KMS-11 (cell line): ENCODE results near the gene IDUA.

Experiments
- H2AFZ ChIP-seq: fragments of 200-600 bp; sonication (generic); 2 replicates; pipeline ENCODE4 v1.6.1; 2016; ENCODE audit warnings: antibody characterized with exemption, mixed run types, low read depth
- H3K27ac ChIP-seq: fragments of 200-600 bp; sonication (generic); 2 replicates; pipeline ENCODE4 v1.6.1; 2016; ENCODE audit warnings: mild to moderate bottlenecking, mixed run types
- H3K27me3 ChIP-seq: fragments of 200-600 bp; sonication (generic); 2 replicates; pipeline ENCODE4 v1.6.1; 2017; ENCODE audit warnings: mild to moderate bottlenecking, low read depth, mixed run types, moderate library complexity; ENCODE audit not compliant: insufficient read depth
- H3K36me3 ChIP-seq: fragments of 200-600 bp; sonication (generic); 2 replicates; pipeline ENCODE4 v1.6.1; 2017; ENCODE audit warnings: mild to moderate bottlenecking, mixed run types; ENCODE audit not compliant: insufficient read depth
- H3K4me1 ChIP-seq: fragments of 200-600 bp; sonication (generic); 2 replicates; pipeline ENCODE4 v1.6.1; 2016; ENCODE audit warnings: mild to moderate bottlenecking, low read depth, mixed run types; ENCODE audit not compliant: poor library complexity, severe bottlenecking
- H3K4me2 ChIP-seq: fragments of 200-600 bp; sonication (generic); 2 replicates; pipeline ENCODE4 v1.7.0; 2016; ENCODE audit warnings: mild to moderate bottlenecking, mixed run types
- H3K4me3 ChIP-seq: fragments of 200-600 bp; sonication (generic); IDR thresholded peaks from 2 replicates; pipeline ENCODE4 v1.6.1; 2017; ENCODE audit warnings: low read depth, low read length, mixed read lengths; ENCODE audit not compliant: insufficient read depth
- H3K79me2 ChIP-seq: fragments of 200-600 bp; sonication (generic); 2 replicates; pipeline ENCODE4 v1.6.1; 2016; ENCODE audit warnings: low read depth, mixed run types; ENCODE audit not compliant: insufficient read depth
- H3K9ac ChIP-seq: fragments of 200-600 bp; sonication (generic); 2 replicates; pipeline ENCODE4 v1.6.1; 2016; ENCODE audit warnings: mild to moderate bottlenecking, mixed run types
- H4K20me1 ChIP-seq: fragments of 200-600 bp; sonication (generic); 2 replicates; pipeline ENCODE4 v1.6.1; 2016; ENCODE audit warnings: mild to moderate bottlenecking, mixed run types; ENCODE audit not compliant: insufficient read depth
- TF ChIP-seq, protein P1 (sequence below): fragments of 200-600 bp; sonication (generic); conservative IDR thresholded peaks from 2 replicates; pipeline ENCODE4 v1.6.1; 2017; ENCODE audit warnings: low read depth, mild to moderate bottlenecking, antibody characterized with exemption, low read length, moderate library complexity, mixed read lengths

IDUA gene

GRCh38 chr4:1036095-1036494 lies 49.3 kb downstream of the IDUA start:
- H3K4me3 ChIP-seq = no peak overlapping the region
- H4K20me1 ChIP-seq = no peaks in the 10 kb centered on the region
- H3K36me3 ChIP-seq = no peaks in the 10 kb centered on the region
- H3K79me2 ChIP-seq = no peaks in the 10 kb centered on the region
- H3K4me2 ChIP-seq = no peak overlapping the region
- no peak overlapping the region for H3K9ac ChIP-seq
- no peaks in the 10 kb centered on the region for H3K4me1 ChIP-seq
- TF ChIP-seq, protein P1, sequence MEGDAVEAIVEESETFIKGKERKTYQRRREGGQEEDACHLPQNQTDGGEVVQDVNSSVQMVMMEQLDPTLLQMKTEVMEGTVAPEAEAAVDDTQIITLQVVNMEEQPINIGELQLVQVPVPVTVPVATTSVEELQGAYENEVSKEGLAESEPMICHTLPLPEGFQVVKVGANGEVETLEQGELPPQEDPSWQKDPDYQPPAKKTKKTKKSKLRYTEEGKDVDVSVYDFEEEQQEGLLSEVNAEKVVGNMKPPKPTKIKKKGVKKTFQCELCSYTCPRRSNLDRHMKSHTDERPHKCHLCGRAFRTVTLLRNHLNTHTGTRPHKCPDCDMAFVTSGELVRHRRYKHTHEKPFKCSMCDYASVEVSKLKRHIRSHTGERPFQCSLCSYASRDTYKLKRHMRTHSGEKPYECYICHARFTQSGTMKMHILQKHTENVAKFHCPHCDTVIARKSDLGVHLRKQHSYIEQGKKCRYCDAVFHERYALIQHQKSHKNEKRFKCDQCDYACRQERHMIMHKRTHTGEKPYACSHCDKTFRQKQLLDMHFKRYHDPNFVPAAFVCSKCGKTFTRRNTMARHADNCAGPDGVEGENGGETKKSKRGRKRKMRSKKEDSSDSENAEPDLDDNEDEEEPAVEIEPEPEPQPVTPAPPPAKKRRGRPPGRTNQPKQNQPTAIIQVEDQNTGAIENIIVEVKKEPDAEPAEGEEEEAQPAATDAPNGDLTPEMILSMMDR = no peak
- peaks cover 14% of the 10 kb centered on the region; the same call in 1 of the 2 replicates for H3K27me3 ChIP-seq
- H3K27ac ChIP-seq = no peak overlapping the region
- H2AFZ ChIP-seq = no peak overlapping the region

- Histone ChIP-seq H2AFZ (no peak overlapping the region), H4K20me1 (no peaks in the 10 kb centered on the region), H3K9ac (no peak overlapping the region), H3K79me2 (no peaks in the 10 kb centered on the region), H3K27ac (no peak overlapping the region), H3K4me1 (no peaks in the 10 kb centered on the region), H3K27me3 (peaks cover 10% of the 10 kb centered on the region; the same call in 1 of the 2 replicates), H3K36me3 (no peaks in the 10 kb centered on the region), H3K4me3 (no peak overlapping the region), H3K4me2 (no peak overlapping the region)
- TF ChIP-seq, protein P1 = no peak
Observed at GRCh38 chr4:1036976-1037810, 50.3 kb downstream of the IDUA start.

DNA sequence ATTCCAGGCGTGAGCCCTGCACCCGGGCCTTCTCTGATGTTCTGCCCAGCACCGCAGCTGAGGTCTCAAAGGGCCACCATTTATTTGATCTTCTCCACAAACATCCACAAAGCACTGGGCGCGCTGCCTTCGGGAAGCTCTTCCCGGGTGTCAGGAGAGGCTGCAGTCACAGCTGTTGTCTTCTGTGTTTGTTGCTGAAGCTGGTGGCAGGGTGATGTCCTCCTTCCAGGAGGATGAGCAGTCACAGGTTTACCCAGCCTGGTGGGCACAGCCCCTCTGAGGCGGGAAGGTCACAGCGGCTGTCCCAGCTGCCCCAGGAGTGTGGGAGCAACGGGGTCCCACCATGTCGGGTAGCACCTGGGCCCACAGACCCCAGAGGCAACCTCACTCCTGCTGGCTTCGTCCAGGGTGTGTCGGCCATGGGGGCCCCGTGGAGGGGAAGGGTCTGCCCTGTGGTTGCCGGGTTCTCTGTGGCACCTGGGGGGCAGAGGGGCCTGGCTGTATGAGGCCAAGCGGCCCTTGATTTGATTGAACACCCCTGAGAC lies 52.2 kb downstream of the IDUA start:
- Histone ChIP-seq H3K36me3 (no peaks in the 10 kb centered on the region), H3K4me2 (no peak overlapping the region), H3K4me1 (no peaks in the 10 kb centered on the region), H2AFZ (no peak overlapping the region), H3K4me3 (no peak overlapping the region), H3K27me3 (peaks cover 10% of the 10 kb centered on the region; the same call in 1 of the 2 replicates), H3K9ac (no peak overlapping the region), H3K27ac (no peak overlapping the region), H4K20me1 (no peaks in the 10 kb centered on the region), H3K79me2 (no peaks in the 10 kb centered on the region)
- TF ChIP-seq, protein P1 = no peak

DNA sequence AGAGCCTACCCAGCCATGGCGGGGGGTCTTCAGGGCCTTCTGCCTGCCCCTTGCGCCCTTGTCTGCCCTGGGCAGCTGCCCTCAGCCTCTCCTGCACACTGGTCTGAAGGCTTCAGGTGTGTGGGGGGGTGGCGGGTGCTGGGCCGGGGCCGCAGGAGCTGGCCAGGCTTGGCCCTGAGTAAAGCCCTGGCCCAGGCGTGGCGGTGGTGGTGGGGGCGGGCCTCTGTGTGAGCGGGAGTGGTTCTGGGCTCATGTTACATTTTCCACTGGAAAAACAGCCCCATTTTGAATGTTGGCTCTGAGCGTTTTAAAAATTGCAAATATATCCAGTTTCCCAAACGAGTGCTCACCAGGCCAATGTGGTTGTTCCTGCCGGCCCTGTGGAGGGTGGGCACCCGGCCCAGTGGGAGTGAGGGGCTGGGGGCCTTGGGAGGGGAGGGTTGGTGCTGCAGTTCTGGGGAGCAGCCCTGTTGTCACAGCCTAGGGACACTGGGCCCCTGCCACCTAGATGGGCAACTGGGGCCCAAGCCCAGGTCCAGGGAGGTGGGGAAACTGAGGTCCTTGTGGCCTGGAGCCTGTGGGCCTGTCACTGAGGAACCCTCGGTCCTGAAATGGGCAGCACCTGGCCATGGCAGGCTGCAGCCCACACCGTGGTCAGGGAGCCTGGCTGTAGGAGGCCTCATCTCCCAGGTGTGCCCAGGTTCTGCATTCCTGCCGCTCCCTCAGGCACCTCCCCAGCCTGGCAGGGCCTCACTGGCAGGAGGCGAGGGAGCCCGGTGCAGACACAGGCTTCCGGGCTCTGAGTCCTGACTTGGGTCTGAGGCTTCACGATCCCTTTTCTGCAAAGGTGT lies 52.9 kb downstream of the IDUA start:
- Histone ChIP-seq H3K27me3 (peaks cover 13% of the 10 kb centered on the region; the same call in 1 of the 2 replicates), H3K79me2 (no peaks in the 10 kb centered on the region), H3K36me3 (no peaks in the 10 kb centered on the region), H4K20me1 (no peaks in the 10 kb centered on the region), H3K9ac (no peak overlapping the region), H3K4me2 (no peak overlapping the region), H3K4me1 (no peaks in the 10 kb centered on the region), H2AFZ (no peak overlapping the region), H3K4me3 (no peak overlapping the region), H3K27ac (no peak overlapping the region)
- TF ChIP-seq, protein P1 = no peak
